Lower leg skin (tissue), 3 donors: ENCODE measurements around the gene ESRRB.

Source experiments
- POLR2A ChIP-seq, 2 donors: fragments of 450-650 bp; IDR thresholded peaks; one replicate each; pipeline ENCODE4 v1.6.1; 2016 to 2017; ENCODE audit warnings: antibody characterized with exemption in 2 of 2, mild to moderate bottlenecking in 1 of 2, moderate library complexity in 1 of 2
- TF ChIP-seq, protein P1 (sequence below), 3 donors: fragments of 450-650 bp; IDR thresholded peaks; one replicate each; pipeline ENCODE4 v1.5.1; 2016; ENCODE audit warnings: antibody characterized with exemption in 3 of 3, mild to moderate bottlenecking in 3 of 3, moderate library complexity in 2 of 3

DNA sequence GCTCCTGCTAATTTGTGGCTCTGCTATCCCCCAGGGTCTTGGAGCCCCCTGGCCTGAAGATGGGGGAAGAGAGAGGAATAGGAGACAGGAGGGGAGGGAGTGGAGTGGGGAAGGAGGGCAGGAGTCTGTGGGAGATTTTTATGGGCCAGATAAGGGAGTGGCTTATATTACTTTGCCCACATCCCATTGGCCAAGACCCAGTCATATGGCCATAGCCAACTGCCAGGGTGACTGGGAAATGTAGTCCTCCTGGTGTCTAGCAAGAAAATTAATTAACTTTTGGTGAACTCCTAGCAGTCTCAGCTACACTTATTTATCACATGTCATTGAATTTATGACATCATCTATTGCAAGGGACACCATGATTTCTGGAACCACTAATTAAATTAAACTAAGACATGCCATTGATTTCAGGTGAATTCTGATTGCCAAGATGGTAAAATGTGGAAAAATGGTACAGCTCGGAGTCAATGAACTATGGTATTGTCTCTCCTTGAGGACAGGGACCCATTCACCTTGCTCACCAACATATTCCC lies 50.3 kb downstream of the ESRRB start:
- TF ChIP-seq, protein P1, sequence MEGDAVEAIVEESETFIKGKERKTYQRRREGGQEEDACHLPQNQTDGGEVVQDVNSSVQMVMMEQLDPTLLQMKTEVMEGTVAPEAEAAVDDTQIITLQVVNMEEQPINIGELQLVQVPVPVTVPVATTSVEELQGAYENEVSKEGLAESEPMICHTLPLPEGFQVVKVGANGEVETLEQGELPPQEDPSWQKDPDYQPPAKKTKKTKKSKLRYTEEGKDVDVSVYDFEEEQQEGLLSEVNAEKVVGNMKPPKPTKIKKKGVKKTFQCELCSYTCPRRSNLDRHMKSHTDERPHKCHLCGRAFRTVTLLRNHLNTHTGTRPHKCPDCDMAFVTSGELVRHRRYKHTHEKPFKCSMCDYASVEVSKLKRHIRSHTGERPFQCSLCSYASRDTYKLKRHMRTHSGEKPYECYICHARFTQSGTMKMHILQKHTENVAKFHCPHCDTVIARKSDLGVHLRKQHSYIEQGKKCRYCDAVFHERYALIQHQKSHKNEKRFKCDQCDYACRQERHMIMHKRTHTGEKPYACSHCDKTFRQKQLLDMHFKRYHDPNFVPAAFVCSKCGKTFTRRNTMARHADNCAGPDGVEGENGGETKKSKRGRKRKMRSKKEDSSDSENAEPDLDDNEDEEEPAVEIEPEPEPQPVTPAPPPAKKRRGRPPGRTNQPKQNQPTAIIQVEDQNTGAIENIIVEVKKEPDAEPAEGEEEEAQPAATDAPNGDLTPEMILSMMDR (IDR thresholded peaks at IDR 0.05): no peak
- TF ChIP-seq POLR2A (IDR thresholded peaks at IDR 0.05): no peak
